KOPT-K1 (cell line): ENCODE results near the gene DLEC1.

Source experiments
- H3K27ac ChIP-seq: fragments of 200-600 bp; sonication (generic); 2 replicates; pipeline ENCODE4 v1.5.1; 2016; ENCODE audit warnings: antibody characterized with exemption, mild to moderate bottlenecking, low read depth, low read length; ENCODE audit not compliant: poor library complexity, severe bottlenecking
- H3K36me3 ChIP-seq: fragments of 200-600 bp; sonication (generic); 2 replicates; pipeline ENCODE4 v1.5.1; 2017; ENCODE audit warnings: antibody characterized with exemption, mild to moderate bottlenecking, low read length, moderate library complexity; ENCODE audit not compliant: insufficient read depth
- H3K9me3 ChIP-seq: fragments of 200-600 bp; sonication (generic); 2 replicates; pipeline ENCODE4 v1.5.1; 2017; ENCODE audit warnings: antibody characterized with exemption, low read length, mild to moderate bottlenecking; ENCODE audit not compliant: insufficient read depth, poor library complexity, severe bottlenecking

The DLEC1 gene

DNA sequence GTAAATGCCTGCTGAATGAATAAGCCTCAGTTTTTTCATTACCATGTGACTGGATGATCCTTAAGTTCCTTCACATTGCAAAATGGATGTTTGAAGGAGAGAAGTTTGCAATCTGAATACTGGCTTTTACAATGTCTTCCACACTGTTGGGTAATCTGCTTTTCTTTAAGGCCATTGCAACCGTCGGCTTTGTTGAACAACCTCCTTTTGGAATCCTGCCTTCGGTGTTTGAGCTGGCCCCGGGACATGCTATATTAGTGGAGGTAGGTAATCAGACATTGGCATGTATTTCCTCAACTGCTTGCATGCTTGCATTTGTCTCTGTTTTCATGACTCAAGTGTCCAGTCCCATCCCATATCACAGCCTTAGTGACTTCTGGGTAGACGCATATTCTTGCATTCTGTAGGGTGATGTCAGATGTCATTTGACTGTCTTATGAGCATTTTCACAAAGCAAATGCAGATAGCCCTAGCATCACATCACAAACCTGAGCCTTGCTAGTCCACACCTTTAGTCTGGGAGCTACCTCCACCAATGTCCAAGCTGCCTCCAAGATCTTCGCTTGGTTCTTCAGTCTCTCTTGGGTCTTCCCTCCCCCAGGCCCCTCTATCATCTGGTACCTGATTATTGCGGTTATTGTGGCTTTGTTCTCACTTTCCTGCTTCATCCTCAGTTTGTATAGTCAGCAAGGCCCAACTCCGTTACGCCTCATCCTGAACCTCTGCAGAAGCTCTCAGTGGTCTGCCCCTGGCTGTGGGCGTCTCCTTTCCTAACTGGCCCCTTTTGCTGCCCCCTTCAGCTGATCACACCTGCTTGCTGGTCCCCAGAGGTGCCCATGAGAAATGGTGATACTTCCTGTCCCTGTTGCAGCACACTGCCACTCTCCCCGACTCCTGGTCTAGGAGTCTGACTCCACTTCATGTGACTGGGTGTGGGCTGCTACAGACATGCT lies 49.4 kb downstream of the DLEC1 start:
- H3K9me3 ChIP-seq = peaks cover 6% of the 10 kb centered on the region
- no peaks in the 10 kb centered on the region for H3K36me3 ChIP-seq
- no peak overlapping the region for H3K27ac ChIP-seq

DNA sequence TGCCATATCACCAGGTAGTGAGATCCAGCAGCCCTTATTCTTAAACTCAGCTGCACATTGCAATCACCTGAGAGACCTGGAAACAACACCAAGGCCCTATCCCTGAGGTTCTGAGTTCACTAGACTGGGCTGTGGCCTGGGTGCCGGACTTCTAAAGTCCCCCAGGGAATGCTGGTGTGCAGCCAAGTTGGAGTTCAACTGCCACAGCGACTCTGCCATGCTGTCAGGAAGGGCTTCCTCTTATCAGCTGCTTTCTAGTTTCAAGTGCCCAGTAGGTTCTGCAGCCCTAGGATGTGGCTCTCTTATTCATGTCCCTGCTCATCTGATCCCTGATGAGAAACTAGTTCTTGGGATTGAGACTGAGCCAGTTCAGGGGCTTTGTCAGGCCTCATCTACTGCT lies 50.2 kb downstream of the DLEC1 start:
- Histone ChIP-seq H3K9me3 (peaks cover 4% of the 10 kb centered on the region), H3K27ac (no peak overlapping the region)

DNA sequence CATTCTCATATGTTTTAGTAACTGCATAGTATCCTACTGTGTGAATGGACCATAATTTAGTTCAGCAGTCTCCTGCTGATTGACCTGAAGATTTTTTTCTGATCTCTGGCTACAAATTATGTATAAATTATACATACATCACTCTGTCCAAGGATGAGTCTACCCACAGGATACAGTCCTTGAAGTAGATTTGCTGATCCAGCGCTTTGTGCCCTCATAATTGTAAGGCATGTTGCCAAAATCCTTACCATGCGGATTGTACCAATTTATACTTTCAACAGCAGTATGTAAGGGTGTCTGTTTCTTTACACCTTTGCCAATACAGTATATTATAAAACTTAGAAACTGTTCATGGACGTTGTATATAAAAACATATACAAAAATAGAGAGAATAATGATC lies 51.4 kb downstream of the DLEC1 start:
- Histone ChIP-seq H3K9me3 (no peaks in the 10 kb centered on the region), H3K36me3 (no peaks in the 10 kb centered on the region), H3K27ac (no peak overlapping the region)

More for the DNA sequence above, 50.2 kb downstream of the DLEC1 start:
- H3K36me3 ChIP-seq = no peaks in the 10 kb centered on the region

DNA sequence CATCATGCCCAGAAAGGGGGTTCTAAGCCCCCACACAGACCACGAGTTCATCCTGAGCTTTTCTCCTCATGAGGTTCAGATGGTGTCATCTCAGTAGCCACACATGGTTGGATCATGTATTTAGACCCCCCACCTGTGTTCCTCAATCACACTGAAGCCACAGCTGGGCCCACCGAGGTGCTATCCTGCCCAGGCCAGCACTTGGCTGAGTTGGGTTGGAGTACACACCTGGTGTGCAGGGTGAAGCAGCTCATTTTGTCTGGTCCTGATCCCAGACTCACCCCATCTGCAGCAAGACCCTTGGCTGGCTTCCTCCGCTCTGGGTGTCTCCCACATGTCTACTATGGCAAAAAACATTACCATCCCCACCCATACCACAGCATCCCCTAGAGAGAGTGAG lies 56.0 kb downstream of the DLEC1 start:
- Histone ChIP-seq H3K9me3 (no peaks in the 10 kb centered on the region), H3K36me3 (no peaks in the 10 kb centered on the region), H3K27ac (no peak overlapping the region)

DNA sequence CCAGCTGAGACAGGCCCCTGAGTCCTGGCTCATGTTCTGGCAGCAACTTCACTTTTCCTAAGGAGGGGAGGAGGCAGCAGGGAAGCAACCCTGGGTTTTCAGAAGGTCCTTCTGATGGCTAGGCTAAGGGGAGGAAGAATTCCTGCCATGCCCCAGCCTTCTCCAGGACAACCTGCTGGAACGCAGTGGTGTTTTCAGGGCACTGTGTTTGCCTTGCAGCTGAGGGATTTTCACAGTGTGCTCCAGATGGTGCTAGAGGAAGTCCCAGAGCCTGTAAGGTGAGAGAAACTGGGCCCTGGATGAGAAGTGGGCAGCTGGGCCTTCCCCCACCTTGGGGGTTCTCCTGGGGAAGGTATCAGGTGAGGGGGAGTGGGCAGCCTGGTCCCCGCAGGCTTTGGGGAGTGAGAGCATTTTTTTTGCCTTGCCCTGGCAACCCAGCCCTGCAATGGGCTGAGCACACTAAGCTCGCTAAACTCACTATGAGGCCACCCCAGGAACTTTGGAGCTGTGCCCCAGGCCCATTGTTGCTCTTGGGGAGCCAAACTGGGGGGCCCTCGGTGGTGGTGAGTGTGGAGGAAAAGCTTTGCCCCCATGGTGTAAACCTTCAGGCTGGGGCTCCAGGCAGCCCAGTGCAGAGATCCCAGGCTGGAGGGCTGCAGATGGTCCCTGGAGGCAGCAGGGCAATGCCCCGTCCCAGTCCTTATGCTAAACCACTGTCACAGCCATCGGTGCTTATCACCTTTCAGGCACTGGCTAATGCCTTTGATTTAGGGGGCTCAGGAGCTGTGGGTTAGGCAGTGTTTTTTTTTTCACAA lies 56.9 kb downstream of the DLEC1 start:
- H3K36me3 ChIP-seq = no peaks in the 10 kb centered on the region
- no peaks in the 10 kb centered on the region for H3K9me3 ChIP-seq
- H3K27ac ChIP-seq = no peak overlapping the region

DNA sequence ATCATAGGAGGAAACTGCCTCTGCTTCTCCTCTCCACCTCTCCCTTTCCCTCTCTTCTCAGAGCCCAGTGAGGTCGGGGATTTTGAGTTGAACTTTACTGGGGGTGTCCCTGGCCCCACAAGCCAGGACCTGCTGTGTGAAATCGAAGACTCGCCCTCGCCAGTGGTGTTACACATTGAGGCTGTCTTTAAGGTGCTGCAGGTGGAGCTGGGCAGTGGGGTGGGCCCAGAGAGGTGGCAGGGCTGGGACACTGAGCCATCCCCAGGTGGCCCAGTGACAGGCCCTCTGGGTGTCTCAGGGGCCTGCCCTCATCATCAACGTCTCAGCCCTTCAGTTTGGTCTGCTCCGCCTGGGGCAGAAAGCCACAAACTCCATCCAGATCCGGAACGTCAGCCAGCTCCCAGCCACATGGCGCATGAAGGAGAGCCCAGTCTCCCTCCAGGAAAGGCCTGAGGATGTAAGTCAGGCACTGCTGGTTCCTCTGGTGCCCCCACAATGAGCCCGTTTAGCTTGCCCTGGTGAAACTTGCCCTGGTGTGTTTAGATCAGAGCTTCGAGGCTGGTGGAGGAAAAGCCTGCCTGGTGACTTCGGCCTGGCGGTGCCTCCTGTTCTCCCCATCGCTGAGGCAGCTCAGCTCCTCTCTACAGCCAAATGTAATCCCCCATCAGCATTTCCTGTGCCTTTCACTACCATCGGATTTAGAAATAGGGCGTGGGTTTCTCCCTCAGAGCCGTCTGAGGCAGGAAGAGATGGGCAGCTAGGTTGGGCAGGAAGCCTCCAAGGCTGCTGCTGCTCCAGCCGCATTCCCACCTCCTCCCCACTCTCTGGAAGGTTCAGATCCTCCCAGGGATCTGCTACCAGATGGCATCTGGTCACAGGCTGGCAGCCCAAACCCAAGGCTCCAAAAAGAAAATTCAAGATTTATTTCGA lies 58.7 kb downstream of the DLEC1 start:
- no peaks in the 10 kb centered on the region for H3K9me3 ChIP-seq
- H3K36me3 ChIP-seq = no peaks in the 10 kb centered on the region
- H3K27ac ChIP-seq = no peak overlapping the region

DNA sequence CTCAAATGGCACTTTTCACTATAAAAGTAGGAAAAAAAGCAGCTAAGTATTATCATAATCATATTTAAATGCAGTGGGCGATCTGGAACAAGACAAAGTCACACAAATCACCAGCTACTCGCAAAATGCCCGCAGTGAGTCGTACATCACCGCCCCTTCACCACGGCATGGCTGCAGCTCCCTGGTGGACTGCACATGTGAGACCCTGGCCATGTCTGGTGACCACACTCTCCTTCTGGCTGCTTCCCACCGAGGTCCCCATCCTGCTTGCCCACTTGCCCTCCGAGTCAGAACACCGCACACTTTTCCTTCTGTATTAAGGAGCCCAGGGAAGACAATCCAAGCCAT lies 59.3 kb downstream of the DLEC1 start:
- Histone ChIP-seq H3K36me3 (no peaks in the 10 kb centered on the region), H3K9me3 (no peaks in the 10 kb centered on the region), H3K27ac (no peak overlapping the region)

DNA sequence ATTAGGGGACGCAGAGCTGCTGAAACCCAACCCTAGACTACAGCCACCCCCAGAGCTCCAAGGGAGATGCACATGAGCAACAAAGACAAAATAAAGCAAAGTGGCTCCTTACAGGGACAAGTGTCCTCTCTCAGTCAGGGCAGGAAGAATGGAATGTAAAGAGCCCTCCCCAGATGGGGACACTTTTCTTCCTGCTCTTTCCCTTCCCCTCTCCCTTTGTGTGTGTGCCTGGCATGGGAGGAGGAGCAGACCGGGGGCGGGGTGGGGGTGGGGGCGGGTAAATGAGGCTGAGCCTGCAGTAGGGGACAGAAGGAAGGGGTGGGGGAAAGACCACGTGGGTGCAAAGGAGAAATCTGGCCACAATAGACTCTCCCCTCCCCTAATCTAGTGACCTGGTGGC lies 60.5 kb downstream of the DLEC1 start:
- Histone ChIP-seq H3K9me3 (peaks cover 9% of the 10 kb centered on the region), H3K36me3 (no peaks in the 10 kb centered on the region)

DNA sequence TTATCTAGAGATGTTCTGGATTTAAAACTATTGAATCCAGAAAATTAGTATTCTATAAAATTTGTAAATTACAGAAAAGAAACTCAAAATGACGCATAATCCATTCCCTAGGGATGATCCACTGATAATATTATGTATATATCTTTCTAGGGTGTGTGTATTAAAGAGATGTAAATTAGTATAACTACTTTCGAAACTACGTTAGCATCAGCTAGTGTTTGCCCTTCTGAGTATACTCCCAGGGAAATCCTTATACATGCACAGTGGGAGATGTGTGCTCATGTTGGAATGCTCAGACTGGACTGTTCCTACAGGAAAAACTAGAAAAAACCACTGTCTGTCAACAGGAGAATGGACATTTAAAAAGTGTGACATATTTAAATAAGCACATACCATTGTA lies 61.5 kb downstream of the DLEC1 start:
- H3K36me3 ChIP-seq = no peaks in the 10 kb centered on the region
- H3K27ac ChIP-seq = no peak overlapping the region
- peaks cover 17% of the 10 kb centered on the region for H3K9me3 ChIP-seq

More for the DNA sequence above, 60.5 kb downstream of the DLEC1 start:
- no peak overlapping the region for H3K27ac ChIP-seq

DNA sequence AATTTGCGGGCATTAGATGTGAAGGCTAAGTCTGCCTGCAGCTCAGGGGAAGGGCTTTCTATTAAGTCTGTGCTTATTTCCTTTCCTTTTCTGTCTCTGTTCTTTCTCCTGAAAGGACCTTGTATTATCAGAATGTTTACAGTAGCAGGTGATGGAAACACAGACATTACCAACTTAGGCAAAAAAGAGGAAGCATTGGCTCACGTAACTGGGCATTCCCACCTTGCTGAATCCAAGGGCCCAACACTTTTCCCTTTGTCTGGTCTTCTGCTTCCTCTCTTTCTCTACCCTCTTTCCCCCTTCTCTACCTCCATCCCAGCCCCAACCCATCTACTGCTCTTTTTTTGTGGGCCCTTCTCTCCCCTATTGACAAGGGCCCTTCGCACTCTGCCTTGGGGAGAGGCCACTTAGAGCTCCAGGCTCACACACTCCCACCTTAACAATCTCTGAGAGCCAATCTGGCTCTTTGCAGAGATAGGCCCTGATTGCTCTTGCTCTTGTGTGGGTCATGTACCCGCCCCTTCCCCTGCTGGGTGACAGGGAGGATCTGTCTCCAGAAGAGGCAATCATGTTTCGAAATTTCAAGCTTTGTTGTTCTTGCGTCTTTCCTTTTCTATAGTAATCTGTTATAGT lies 62.9 kb downstream of the DLEC1 start:
- no peaks in the 10 kb centered on the region for H3K36me3 ChIP-seq
- no peak overlapping the region for H3K27ac ChIP-seq
- H3K9me3 ChIP-seq = peaks cover 21% of the 10 kb centered on the region

DNA sequence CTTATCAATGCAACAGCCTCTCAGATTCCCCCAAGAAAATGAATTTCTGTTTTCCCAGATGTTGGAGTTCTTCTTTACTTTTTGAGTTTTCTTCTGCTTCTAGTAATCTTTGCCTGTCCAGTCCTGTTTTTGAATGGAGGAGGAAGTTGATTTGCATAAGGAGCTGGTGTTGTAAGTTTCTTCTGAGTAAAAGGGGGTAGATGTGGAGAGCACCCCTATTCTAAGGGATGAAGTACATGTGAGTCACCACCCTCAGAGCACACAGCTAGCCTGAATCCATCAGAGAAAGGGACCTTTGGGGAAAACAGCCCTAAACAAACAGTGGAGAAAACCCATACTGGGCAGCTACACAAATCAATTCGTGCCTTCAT lies 63.4 kb downstream of the DLEC1 start:
- no peaks in the 10 kb centered on the region for H3K36me3 ChIP-seq
- peaks cover 21% of the 10 kb centered on the region for H3K9me3 ChIP-seq

DNA sequence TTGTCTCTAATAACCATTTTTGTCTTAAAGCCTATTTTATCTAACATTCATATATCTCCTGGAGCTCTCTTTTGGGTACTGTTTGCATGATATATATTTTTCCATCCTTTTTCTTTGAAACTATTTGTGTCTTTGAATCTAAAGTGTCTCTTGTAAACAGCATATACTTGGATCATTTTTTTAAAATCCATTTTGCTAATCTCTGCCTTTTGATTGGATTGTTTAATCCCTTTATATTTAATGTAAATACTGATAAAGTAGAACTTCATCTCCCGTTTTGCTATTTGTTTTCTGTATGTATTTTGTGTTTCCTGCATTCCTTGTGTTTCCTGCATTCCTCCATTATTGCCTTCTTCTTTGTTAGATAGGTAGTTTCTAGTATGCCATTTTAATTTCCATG lies 66.5 kb downstream of the DLEC1 start:
- Histone ChIP-seq H3K9me3 (peaks cover 21% of the 10 kb centered on the region), H3K27ac (no peak overlapping the region), H3K36me3 (no peaks in the 10 kb centered on the region)

More for the DNA sequence above, 63.4 kb downstream of the DLEC1 start:
- no peak overlapping the region for H3K27ac ChIP-seq

DNA sequence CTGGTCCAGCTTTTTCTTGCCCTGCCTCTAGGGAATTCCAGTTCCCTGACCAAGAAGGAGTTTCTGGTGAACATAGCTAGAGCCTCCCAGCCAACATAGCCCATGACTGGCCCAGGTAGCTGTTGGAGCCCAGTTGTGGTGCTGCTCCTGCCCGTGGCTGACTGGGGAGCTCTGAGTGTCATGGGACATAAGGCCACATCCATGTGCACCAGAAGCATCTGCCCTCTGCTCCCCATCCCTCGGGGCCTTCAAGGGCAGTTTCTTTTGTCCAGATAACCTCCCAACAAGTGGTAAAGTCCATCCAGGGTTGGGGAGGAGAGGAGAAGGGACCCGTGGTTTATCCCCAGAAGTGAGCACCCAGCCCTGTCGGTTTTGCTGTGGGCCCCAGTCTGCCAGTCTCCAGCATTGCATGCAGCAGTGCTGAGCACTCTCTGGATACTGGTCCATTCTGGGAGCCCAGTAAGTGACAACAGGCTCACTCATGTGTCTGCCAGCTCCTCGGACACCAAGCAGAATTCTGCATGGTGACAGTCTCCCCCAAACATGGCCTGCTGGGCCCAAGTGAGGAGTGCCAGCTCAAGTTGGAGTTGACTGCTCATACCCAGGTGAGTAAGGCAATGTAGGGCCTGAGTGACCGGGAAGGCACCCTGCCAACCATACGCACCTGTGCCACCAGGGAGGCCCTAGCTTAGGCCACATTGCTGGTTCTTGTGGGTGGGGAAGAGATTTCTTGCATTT lies 69.1 kb downstream of the DLEC1 start:
- Histone ChIP-seq H3K9me3 (peaks cover 21% of the 10 kb centered on the region), H3K36me3 (no peaks in the 10 kb centered on the region), H3K27ac (no peak overlapping the region)
